Esophagus (tissue), 2 donors: Measurements from ENCODE around the gene TET2. TPM values are rescaled to one million over a fixed set of nuclear protein-coding genes. Genes with fewer than 3 reads are reported as not detected.
"Not testable (repeated sequence)": the region's sequence is repeated elsewhere in the genome, so short reads cannot be mapped to it uniquely, and the experiment has no call there.

Experiments used
- H3K27ac ChIP-seq, 2 donors: one replicate each; pipeline ENCODE4 v1.5.1; 2013; ENCODE audit warnings: low read depth in 2 of 2, mild to moderate bottlenecking in 2 of 2, inconsistent platforms in 1 of 2, low read length in 1 of 2, moderate library complexity in 1 of 2
- H3K27me3 ChIP-seq, 2 donors: one replicate each; pipeline ENCODE4 v1.6.1; 2013; ENCODE audit warnings: low read length in 2 of 2, control low read depth in 1 of 2, mild to moderate bottlenecking in 1 of 2; ENCODE audit not compliant: insufficient read depth in 2 of 2, control insufficient read depth in 1 of 2
- H3K36me3 ChIP-seq, 2 donors: one replicate each; pipeline ENCODE4 v1.6.1; 2013; ENCODE audit warnings: low read length in 1 of 2; ENCODE audit not compliant: control insufficient read depth in 2 of 2, insufficient read depth in 2 of 2
- H3K4me1 ChIP-seq, 2 donors: one replicate each; pipeline ENCODE4 v1.6.1; 2013; ENCODE audit warnings: low read length in 1 of 2; ENCODE audit not compliant: control insufficient read depth in 2 of 2, insufficient read depth in 2 of 2
- H3K4me3 ChIP-seq, 2 donors: one replicate each; pipeline ENCODE4 v1.5.1; 2013; ENCODE audit warnings: low read length in 2 of 2, mild to moderate bottlenecking in 2 of 2, low read depth in 1 of 2, moderate library complexity in 1 of 2
- H3K9me3 ChIP-seq, 2 donors: one replicate each; pipeline ENCODE4 v1.6.1; 2013; ENCODE audit warnings: mild to moderate bottlenecking in 2 of 2, low read depth in 1 of 2, low read length in 1 of 2, moderate library complexity in 1 of 2; ENCODE audit not compliant: control insufficient read depth in 2 of 2, insufficient read depth in 1 of 2
- WGBS, 2 donors: extraction: QIAGEN DNeasy Blood & Tissue Kit; methylation state at CpG; one replicate each; pipeline ENCODE4 v1.1.7; 2013; 5-methylcytosine and 5-hydroxymethylcytosine counted together
- polyA plus RNA-seq, 2 donors: library from polyadenylated mRNA; stranded (reverse); fragments of 200-250 nt; gene quantifications; one replicate each; pipeline ENCODE4 v1.2.3, GENCODE V29; 2013
- donor health status: healthy with polysubstance abuse.
- donor health status: Bipolar disorder and iron deficiency.

Gene TET2
- polyA plus RNA-seq, 2 donors: 4.7 to 5.3 TPM

- no peak overlapping the region for H3K27ac ChIP-seq
- WGBS, 2 donors: 100% methylated on average over 2 of the region's 2 CpGs
- H3K27me3 ChIP-seq: no peaks in the 10 kb centered on the region
- H3K9me3 ChIP-seq: peaks cover 0 to 4% of the 10 kb centered on the region in 2 donors
- H3K4me1 ChIP-seq: no peaks in the 10 kb centered on the region
- H3K36me3 ChIP-seq: no peaks in the 10 kb centered on the region
- H3K4me3 ChIP-seq: no peak overlapping the region
Observed at GRCh38 chr4:105288121-105288520, 141.4 kb downstream of the TET2 start.

DNA sequence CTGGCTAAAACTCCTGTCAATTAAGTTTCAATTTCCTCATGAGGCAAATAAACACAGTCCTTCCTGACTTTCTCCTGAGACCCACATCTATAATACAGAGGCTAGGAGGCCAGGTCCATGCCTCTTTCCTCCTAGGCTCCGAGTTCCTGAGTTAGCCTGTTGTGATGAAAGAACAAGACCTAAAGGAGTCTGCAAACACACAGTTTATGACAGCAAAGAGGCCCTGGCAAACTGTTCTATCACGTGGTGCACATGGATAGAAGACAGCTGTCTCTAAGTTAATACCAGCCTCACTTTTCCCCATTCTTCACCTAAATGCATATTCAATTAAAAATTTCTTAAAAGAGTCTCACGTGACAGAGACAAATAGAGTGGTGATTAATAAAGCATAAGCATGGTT is 145.2 kb downstream of the TET2 start:
- H3K27ac ChIP-seq: no peak overlapping the region
- no peak overlapping the region for H3K4me3 ChIP-seq
- WGBS, 2 donors: 58 to 60% methylated on average over 3 of the region's 3 CpGs
- peaks cover 0 to 4% of the 10 kb centered on the region in 2 donors for H3K9me3 ChIP-seq
- no peaks in the 10 kb centered on the region for H3K36me3 ChIP-seq
- H3K27me3 ChIP-seq: no peaks in the 10 kb centered on the region
- no peaks in the 10 kb centered on the region for H3K4me1 ChIP-seq

DNA sequence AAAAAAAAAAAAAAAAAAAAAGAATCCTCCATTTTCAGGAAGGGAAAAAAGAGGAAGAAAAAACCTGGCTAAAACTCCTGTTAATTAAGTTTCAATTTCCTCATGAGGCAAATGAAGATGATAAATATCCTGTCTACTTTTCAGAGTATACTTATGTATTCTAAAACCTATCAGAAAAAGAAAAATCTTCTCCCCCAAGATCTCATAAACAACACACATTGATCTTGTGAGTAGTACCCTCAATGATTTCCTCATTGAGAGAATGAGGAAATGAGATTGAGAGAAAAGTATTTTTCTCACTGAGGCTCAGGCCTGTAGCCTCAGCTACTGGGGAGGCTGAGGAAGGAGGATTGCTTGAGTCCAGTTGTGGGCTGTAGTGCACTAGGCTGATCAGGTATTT is 146.7 kb downstream of the TET2 start:
- Histone ChIP-seq H3K27me3 (no peaks in the 10 kb centered on the region), H3K27ac (no peak overlapping the region), H3K4me3 (no peak overlapping the region), H3K9me3 (peaks cover 0 to 4% of the 10 kb centered on the region in 2 donors), H3K4me1 (no peaks in the 10 kb centered on the region), H3K36me3 (no peaks in the 10 kb centered on the region)

DNA sequence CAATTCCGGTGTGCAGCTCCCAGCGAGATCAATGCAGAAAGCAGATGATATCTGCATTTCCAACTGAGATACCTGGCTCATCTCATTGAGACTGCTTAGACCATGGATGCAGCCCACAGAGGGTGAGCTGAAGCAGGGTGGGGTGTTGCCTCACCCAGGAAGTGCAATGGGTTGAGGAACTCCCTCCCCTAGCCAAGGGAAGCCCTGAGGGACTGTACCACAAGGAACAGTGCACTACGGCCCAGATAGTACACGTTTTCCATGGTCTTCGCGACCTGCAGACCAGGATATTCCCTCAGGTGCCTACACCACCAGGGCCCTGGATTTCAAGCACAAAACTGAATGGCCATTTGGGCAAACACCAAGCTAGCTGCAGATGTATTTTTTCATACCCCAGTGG is 150.0 kb downstream of the TET2 start:
- no peaks in the 10 kb centered on the region for H3K4me1 ChIP-seq
- H3K27me3 ChIP-seq: no peaks in the 10 kb centered on the region
- no peak overlapping the region for H3K27ac ChIP-seq
- no peaks in the 10 kb centered on the region for H3K9me3 ChIP-seq
- no peaks in the 10 kb centered on the region for H3K36me3 ChIP-seq
- H3K4me3 ChIP-seq: no peak overlapping the region
- WGBS, 2 donors: 88 to 92% methylated on average over 6 of the region's 6 CpGs

DNA sequence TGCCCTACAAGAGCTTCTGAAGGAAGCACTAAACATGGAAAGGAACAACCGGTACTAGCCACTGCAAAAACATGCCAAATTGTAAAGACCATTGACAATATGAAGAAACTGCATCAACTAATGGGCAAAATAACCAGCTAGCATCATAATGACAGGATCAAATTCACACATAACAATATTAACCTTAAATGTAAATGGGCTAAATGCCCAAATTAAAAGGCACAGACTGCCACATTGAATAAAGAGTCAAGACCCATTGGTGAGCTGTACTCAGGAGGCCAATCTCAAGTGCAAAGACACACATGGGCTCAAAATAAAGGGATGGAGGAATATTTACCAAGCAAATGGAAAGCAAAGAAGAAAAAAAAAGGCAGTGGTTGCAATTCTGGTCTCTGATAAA is 152.4 kb downstream of the TET2 start:
- not testable (repeated sequence) for H3K4me3 ChIP-seq, H3K4me1 ChIP-seq, H3K9me3 ChIP-seq, H3K36me3 ChIP-seq, H3K27ac ChIP-seq, H3K27me3 ChIP-seq
- WGBS, 2 donors: 95 to 97% methylated on average over 1 of the region's 1 CpG

DNA sequence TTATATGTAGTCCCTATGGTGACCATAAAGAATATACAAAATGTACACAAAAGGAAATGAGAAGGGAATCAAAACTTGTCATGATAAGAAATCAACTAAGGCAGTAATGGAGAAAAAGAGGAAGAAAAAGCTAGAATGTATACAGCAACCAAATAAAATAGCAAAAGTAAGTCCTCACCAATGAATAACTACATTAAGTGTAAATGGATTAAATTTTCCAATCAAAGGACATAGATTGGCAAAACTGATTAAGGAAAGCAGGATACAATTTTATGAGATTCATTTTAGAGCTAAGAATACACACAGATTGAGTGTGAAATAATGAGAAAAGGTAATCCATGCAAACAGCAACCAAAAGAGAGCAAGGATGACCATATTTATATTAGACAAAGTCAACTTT is 157.4 kb downstream of the TET2 start:
- Histone ChIP-seq H3K4me3 (no peak overlapping the region), H3K36me3 (no peaks in the 10 kb centered on the region), H3K27ac (no peak overlapping the region), H3K27me3 (no peaks in the 10 kb centered on the region), H3K4me1 (no peaks in the 10 kb centered on the region), H3K9me3 (no peaks in the 10 kb centered on the region)

DNA sequence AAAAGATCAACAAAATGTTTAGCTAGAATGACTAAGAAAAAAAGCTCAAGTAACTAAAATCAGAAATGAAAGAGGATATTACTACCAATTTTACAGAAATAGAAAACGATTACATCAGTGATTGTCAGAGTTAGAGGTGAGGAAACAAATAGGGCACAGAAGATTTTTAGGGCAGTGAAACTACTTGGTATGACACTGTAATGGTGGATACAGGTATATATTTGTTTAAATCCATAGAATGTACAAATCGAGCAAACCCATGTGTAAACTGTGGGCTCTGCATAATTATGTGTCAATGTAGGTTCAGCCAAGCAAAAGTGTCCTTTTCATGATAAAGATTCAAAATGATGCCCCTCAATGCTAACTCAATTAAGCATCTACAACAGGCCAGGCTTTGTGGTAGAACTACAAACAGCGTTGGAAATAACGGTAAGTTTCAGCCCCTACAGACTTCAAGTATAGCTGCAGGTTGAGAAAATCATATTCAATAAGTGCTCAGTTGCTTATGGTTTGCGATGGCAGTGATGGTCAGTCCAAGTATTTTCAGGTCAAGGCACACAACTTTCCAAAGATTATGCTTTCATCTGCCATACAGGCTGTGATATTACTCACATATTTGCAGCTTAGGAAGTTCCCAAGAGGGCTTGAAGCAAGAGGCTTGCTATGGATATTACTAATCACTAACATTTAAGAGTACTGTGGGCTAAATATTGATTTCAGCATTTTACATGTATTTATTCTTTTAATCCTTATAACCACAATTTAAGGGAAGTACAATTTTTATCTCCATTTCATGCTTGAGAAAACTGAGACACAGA is 158.6 kb downstream of the TET2 start:
- 80 to 87% methylated on average over 5 of the region's 5 CpGs for WGBS, 2 donors
- H3K36me3 ChIP-seq: no peaks in the 10 kb centered on the region

GRCh38 chr4:105306158-105306781 is 159.6 kb downstream of the TET2 start:
- Histone ChIP-seq H3K27ac (no peak overlapping the region), H3K36me3 (no peaks in the 10 kb centered on the region), H3K9me3 (no peaks in the 10 kb centered on the region), H3K27me3 (no peaks in the 10 kb centered on the region), H3K4me3 (no peak overlapping the region), H3K4me1 (no peaks in the 10 kb centered on the region)
- WGBS, 2 donors: 78 to 79% methylated on average over 5 of the region's 5 CpGs

More for the DNA sequence above, 158.6 kb downstream of the TET2 start:
- H3K4me3 ChIP-seq: no peak overlapping the region
- H3K9me3 ChIP-seq: no peaks in the 10 kb centered on the region
- no peaks in the 10 kb centered on the region for H3K4me1 ChIP-seq
- no peaks in the 10 kb centered on the region for H3K27me3 ChIP-seq
- H3K27ac ChIP-seq: no peak overlapping the region

DNA sequence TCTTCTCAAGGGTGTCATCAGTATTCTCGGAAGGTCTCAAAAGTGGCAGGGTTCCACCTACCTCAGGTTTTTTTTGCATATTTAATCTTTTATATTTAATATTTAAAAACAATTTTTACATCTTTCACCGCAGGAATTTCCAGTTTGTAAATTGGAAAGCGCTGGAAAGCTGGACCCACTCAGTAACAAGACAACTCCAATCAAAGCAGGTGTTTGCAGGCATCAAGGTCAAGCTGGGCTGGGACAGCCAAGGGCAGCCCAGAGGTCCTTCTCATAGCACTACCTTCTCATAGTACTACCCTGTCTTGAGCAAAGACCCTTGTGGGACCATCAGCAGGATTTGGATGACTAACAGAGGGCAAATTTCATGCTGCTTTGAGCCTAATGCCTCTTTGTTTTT is 160.1 kb downstream of the TET2 start:
- no peaks in the 10 kb centered on the region for H3K9me3 ChIP-seq
- H3K36me3 ChIP-seq: no peaks in the 10 kb centered on the region
- H3K4me1 ChIP-seq: no peaks in the 10 kb centered on the region
- WGBS, 2 donors: 81 to 82% methylated on average over 3 of the region's 3 CpGs
- H3K27ac ChIP-seq: no peak overlapping the region
- no peak overlapping the region for H3K4me3 ChIP-seq
- H3K27me3 ChIP-seq: no peaks in the 10 kb centered on the region

- 89 to 93% methylated on average over 1 of the region's 1 CpG for WGBS, 2 donors
- no peak overlapping the region for H3K27ac ChIP-seq
- no peaks in the 10 kb centered on the region for H3K36me3 ChIP-seq
- H3K4me1 ChIP-seq: no peaks in the 10 kb centered on the region
- peaks cover 0 to 2% of the 10 kb centered on the region in 2 donors for H3K9me3 ChIP-seq
- H3K4me3 ChIP-seq: no peak overlapping the region
- H3K27me3 ChIP-seq: no peaks in the 10 kb centered on the region
Observed at GRCh38 chr4:105318486-105318885, 171.8 kb downstream of the TET2 start.
